Activated CD4-positive, alpha-beta T cell treated with anti-CD3 and anti-CD28 coated beads, Interleukin-2, Interleukin-4, amounts not matched to agents 100 ng/mL and 50 ng/mL, durations not matched to agents 16 hours and 8 hours (primary cell): Measurements from ENCODE around the gene VPS13D.

Experiments
- DNase-seq: peaks from one replicate; pipeline ENCODE4 v3.0.0-alpha.2; 2020; ENCODE audit warnings: low spot score

Gene VPS13D

GRCh38 chr1:12335815-12336214 lies 106.0 kb downstream of the VPS13D start:
- no peak for DNase-seq

GRCh38 chr1:12336413-12336812 lies 106.6 kb downstream of the VPS13D start:
- no peak for DNase-seq

- DNase-seq: no peak
These were observed 108.2 kb downstream of the VPS13D start for GRCh38 chr1:12338017-12338416.

GRCh38 chr1:12338823-12339222 lies 109.0 kb downstream of the VPS13D start:
- DNase-seq: no peak

GRCh38 chr1:12339396-12339795 lies 109.6 kb downstream of the VPS13D start:
- no peak for DNase-seq

GRCh38 chr1:12339811-12340543 lies 110.1 kb downstream of the VPS13D start:
- no peak for DNase-seq

- DNase-seq: no peak
These were observed 110.7 kb downstream of the VPS13D start for GRCh38 chr1:12340544-12340930.

GRCh38 chr1:12341667-12342066 lies 111.8 kb downstream of the VPS13D start:
- no peak for DNase-seq

GRCh38 chr1:12342401-12343003 lies 112.7 kb downstream of the VPS13D start:
- no peak for DNase-seq

GRCh38 chr1:12343823-12344487 lies 114.1 kb downstream of the VPS13D start:
- peak; percentile 58 for DNase-seq

- DNase-seq: no peak
These were observed 114.9 kb downstream of the VPS13D start for GRCh38 chr1:12344596-12345349.

GRCh38 chr1:12345350-12346217 lies 115.8 kb downstream of the VPS13D start:
- DNase-seq: peak; percentile 38

- no peak for DNase-seq
These were observed 116.8 kb downstream of the VPS13D start for GRCh38 chr1:12346483-12347151.

GRCh38 chr1:12348113-12348512 lies 118.3 kb downstream of the VPS13D start:
- DNase-seq: no peak

- no peak for DNase-seq
These were observed 124.2 kb downstream of the VPS13D start for GRCh38 chr1:12353981-12354380.

- no peak for DNase-seq
These were observed 126.4 kb downstream of the VPS13D start for GRCh38 chr1:12356004-12356890.

GRCh38 chr1:12358499-12358898 lies 128.7 kb downstream of the VPS13D start:
- DNase-seq: no peak

- no peak for DNase-seq
These were observed 129.7 kb downstream of the VPS13D start for GRCh38 chr1:12359359-12360133.

GRCh38 chr1:12368646-12369045 lies 138.8 kb downstream of the VPS13D start:
- DNase-seq: no peak
